Left lobe of liver (tissue), 2 donors: ENCODE data around the gene HOXA2. TPM values are rescaled to one million over a fixed set of nuclear protein-coding genes. Genes with fewer than 3 reads are reported as not detected.
A peak's percentile ranks its signal among the peaks of the same experiment; 100 is the strongest.

Experiments
- ATAC-seq: fragments of 200-7000 bp; cut with Tn5 transposase; one replicate; pipeline ENCODE4 v1.9.1; 2020; ENCODE audit warnings: mild to moderate bottlenecking, moderate library complexity
- DNase-seq: peaks from one replicate; pipeline ENCODE4 v3.0.0-alpha.2; 2020; ENCODE audit warnings: low spot score
- total RNA-seq: library from RNA; stranded (reverse); gene quantifications from one replicate; pipeline ENCODE4 v1.2.1, GENCODE V29; 2021
- donor health status: DM: no; HTN: no; CAD: no; lungs with moderate emphysema.
- donor health status: DM: no; HTN: yes; CAD: no.

Gene HOXA2
- total RNA-seq = 0.15 TPM

GRCh38 chr7:27102581-27103442 is at the start of gene HOXA2:
TSS of gene HOXA2 (minus strand) at chr7:27102683. CDS start at chr7:27102500, 183 bp downstream.
- DNase-seq (no peak), ATAC-seq (peak; percentile 36)

- DNase-seq (peak; percentile 33), ATAC-seq (no peak)
Observed at GRCh38 chr7:27151341-27151930, 49.0 kb upstream of the HOXA2 start.

- peak; percentile 64 for DNase-seq
- peak; percentile 90 for ATAC-seq
Observed at GRCh38 chr7:27150568-27151340, 48.3 kb upstream of the HOXA2 start.

DNA sequence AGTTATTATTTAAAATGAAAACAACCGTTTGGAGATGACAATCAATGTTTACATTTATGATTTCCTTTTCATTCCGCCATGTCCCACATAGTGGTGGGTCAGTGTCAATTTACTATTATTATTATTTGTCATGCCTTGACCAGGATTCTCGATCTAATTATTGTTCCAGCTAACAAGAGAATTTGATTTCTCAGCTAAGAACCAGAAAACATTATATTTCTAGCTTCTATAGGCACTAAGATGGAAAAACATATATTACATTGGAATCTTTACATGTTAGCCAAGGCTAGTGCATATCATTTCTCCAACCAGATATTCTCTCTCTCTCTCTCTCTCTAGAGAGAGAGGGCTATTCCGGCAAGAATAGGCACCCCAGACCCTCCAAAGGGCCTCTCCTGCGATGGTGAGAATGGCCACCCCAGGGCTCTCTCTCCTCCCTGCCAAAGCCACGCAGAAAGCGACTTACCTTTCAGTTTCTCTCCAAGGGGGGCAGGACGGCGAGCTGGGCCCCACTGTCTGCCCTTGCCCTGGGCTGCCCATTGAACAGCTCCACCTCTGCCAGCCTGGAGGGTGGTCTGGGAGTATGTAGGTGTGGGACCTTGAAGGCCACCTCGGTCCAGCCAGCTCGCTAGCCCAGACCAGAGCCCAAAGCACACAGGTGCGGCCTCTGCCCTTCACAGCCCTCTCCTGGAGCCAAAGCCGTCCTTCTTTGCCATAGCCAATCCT is 47.5 kb upstream of the HOXA2 start:
- DNase-seq = no peak

DNA sequence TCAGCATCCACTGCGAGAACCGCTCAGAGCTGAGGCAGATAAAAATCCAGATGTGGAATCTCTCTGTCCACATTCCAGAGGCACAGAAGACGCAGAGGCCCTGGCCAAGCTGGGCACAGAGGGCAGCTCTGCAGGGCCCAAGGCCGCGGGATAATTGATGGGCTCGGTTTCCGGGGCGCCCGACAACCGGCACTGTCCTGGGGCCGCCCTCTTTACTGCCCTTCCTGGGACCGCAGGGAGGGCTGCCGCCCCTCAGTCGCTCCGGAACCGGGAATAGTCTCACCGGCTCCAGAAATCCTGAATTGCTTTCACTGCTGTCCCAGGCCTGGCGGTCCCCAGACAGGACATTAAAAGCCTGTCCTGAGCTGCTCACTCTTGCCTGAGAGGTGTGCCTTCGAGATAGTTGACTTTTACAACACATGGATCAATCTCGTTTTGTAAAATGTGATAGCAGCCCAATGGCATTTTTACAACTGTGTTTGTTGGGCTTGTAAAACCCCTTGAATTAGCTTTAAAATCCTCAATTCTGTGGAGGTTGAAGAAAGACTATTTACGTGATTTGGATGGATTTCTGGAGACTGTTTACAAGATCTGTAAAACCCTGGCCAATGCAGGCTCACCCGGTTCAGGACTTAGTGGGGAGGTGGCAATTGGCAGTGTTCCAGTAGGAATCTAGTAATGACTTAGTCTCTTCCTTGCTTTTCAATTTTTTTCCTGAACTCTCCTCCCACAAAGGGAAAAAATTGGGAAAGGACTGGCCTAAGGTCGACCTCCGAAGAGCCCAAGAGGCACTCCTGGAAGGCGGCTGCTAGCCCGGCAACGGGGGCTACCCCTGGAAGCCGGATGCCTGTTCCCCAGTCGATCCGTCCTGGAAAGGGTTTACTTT is 46.5 kb upstream of the HOXA2 start:
- DNase-seq = peak; percentile 39
- ATAC-seq = no peak

More for the DNA sequence above, 47.5 kb upstream of the HOXA2 start:
- peak; percentile 15 for ATAC-seq

DNA sequence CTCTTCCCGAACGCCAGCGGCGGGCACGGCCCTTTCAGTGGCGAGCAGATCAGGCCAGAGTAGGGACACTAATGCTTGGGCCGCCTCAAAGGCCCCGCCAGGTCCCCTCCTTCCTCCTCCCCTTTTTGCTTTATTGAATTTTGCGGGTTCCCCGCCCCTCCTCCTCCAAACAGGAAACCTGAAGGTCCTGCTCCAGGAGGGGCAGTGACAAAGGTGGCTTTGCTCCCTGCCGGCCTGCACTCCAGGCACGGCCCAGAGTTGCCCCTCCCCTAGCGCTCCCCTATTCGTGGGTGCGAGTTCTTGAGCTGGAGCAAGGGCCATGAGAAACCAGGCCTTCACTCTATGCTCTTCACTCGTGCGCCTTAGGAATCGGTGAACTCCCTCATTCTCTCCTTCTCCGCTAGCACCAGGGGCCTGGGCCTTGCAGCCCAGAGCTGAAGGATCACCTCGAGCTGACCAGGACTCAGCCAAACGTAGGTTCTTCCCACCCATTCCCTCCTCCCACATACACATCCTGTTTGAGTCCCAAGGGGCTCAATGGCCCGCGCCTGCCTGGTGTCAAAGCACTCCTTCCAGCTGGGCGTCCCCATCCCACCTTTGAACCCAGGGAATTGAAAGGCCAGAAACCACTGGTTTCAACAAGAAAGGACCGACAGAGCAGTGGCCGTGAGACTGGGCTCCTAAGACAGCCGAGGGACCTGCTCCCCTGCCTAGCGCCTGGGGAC is 45.7 kb upstream of the HOXA2 start:
- DNase-seq = peak; percentile 33
- no peak for ATAC-seq

DNA sequence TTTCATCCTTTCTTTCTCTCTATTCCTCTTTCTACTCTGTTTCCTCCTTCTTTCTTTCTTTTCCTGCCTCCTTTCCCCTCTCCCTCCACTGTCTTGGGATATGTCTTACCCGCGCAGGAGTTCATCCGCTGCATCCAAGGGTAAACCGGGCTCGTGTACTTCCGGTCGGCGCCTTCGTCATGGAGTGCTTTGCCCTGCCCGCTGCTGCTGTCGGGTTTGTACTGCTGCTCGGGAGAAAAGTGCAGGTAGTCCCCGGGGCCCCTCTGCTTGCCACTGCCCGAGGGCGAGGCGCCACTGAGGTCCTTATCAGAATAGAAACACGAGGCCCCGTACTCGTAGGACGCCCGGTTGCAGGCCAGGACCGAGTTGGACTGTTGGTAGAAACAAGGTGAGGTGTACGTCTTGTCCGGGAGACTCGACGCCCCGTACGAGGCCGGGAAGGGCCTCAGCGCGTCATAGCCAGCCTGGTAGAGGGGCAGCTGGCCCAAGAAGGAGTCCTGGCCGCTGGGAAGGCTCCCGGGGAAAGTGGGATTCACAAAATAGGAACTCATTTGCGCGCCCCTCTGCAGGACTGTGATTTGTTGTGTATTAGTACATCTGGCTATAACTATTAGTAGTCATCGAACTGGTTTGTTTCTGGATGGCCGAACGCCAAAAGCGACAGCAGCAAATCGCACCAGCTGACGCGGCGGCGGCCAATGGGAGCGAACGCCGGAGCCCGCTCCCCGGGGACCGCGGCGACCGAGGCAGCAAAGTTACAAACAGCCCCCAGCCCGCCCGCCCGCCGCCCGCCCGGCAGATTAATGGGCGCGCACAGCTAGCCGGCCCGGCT is 44.9 kb upstream of the HOXA2 start, which contains the start of gene HOXA6:
Gene HOXA6 (minus strand): TSS at position 576 of the 832 bp plus-strand sequence. CDS start 25 bp downstream, at position 551.
- DNase-seq (peak; percentile 43), ATAC-seq (no peak)

DNA sequence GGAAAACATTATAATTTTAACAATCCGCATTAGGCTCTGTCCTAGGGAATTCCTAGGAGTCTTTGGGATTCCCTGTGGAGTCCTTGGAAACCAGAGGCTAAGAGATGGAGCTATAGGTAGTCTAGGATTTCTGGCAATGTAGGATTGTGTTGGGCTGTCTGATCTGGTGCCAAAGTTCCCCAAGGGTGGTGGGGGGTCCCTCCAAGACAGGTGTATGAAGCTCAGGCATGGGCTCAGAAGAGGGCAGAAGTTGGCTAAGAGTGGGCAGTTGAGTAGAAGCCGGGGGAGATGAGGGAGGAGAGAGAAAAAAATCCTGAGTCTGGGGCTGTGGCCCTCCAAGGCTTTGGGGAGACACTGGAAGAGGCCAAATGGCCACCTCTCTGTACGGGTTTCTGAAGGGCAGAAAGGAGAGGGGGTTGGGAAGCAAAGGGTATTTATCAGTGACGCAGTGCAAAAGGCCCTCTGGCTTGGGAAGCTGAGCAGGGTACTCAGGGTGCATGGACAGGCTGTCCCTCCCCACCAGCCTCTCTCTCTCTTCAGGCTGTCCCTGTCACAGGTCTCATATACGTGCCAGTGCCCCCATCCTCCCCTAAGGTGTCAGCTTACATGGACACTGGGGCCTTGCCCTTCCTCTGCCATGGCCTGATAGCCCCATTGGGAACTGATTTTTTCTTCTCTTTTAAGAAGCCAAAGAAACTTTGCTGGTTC is 44.2 kb upstream of the HOXA2 start:
- ATAC-seq (no peak), DNase-seq (peak; percentile 11)

DNA sequence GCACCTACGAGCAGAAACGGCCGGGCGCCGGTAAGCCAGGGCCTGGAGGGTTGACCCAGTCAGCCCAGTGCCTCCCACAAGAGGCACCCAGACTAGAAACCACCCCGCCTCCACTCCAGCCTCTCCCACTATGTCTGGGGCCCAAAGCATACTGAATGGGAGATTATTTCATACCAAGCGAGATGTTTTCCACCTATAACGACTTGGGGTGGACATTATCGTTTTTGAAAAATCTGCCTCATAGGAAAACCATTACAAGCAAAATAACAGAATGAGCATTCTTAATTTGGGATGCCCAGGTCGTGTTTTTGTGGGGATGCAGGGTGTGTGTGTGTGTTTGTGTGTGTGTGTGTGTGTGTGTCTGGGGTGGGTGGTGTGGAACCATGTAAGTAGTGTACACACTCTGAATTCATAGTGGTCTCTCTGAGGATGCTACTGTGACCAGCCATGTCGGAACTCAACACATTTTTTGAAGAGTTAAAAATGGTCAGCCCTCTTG is 43.5 kb upstream of the HOXA2 start:
- DNase-seq (no peak), ATAC-seq (no peak)

DNA sequence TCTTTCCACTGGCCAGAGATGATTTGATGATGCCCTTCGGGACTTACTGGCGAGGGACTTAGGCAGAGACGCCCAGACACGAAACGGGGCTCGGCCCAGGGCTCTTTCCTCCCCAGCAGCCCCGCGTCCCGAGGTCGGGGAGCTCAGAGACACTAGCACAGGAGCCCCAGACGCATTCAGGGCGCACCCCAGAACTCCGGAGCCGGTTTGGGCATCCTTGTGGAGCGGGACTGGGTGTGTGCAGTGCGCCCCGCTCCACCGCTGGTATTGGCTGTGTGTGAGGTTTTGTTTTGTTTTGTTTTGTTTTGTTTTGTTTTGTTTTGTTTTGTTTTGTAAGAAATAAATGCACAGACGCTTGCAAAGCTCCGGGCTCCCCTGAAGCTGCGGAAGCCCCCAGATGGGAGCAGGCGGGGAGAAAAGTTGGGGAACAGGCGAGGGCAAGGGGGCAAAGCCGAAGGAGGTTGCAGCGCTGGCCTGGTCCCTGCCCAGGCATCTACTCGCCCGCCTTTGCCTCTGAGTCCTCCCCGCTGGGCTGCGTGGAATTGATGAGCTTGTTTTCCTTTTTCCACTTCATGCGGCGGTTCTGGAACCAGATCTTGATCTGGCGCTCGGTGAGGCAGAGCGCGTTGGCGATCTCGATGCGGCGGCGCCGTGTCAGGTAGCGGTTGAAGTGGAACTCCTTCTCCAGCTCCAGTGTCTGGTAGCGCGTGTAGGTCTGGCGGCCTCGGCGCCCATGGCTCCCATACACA is 42.9 kb upstream of the HOXA2 start:
- DNase-seq (peak; percentile 32), ATAC-seq (no peak)

- ATAC-seq (no peak), DNase-seq (peak; percentile 38)
Observed at GRCh38 chr7:27144781-27145164, 42.3 kb upstream of the HOXA2 start.

DNA sequence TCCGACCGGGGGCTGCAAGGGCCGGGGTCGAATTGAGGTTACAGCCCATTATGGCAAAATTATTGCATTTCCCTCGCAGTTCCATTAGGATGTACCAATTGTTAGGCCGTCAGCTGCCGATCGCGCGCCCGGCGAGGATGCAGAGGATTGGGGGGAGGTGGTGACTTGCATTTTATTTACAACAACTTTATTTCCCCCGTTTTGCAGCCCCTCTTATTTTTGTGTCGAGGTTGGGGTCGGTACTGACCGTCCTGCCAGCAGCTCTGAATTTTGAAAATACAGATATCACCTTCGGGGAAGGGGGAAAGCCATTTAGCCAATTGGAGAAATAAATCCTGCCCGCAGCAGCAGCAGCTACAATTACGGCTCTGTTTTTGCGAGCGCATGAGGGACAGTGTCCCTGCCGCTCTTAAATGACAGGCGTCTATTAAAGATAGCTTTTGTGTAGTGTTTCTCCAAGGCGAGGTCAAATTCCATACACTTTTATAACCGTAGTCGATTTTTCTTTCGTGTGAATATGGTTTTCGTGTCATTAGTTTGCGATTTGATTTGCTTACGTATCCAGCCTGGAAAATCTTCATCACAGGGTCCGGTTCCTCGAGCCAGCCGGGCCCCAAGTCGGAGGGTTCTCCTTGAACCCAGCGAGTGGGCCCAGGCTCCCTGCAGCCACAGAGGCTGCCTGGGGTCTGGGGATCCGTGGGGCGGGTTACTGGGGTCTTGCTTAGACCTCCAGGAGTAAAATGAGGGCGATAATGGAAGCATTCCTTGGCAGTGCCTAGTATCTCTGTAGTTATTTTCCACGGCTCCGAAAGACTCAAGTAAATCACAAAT is 41.7 kb upstream of the HOXA2 start:
- ATAC-seq = no peak
- DNase-seq = peak; percentile 6

DNA sequence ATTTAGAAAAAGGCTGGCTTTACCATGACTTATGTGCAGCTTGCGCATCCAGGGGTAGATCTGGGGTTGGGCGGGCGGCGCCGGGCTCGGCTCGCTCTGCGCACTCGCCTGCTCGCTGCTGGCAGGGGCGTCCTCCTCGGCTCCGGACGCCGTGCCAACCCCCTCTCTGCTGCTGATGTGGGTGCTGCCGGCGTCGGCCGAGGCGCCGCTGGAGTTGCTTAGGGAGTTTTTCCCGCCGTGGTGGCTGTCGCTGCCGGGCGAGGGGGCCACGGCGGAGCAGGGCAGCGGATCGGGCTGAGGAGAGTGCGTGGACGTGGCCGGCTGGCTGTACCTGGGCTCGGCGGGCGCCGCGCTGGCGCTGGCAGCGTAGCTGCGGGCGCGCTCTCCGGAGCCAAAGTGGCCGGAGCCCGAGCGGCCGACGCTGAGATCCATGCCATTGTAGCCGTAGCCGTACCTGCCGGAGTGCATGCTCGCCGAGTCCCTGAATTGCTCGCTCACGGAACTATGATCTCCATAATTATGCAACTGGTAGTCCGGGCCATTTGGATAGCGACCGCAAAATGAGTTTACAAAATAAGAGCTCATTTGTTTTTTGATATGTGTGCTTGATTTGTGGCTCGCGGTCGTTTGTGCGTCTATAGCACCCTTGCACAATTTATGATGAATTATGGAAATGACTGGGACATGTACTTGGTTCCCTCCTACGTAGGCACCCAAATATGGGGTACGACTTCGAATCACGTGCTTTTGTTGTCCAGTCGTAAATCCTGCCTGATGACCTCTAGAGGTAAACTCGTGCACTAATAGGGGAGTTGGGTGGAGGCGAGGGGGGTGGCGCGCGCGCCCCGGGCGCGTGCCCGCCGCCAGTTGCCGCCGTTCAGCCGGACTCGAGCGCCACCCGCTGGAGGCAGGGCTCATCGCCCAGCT is 40.8 kb upstream of the HOXA2 start, which contains the start of gene HOXA5:
Gene HOXA5 (minus strand): TSS at position 659 of the 927 bp plus-strand sequence. CDS start 74 bp downstream, at position 585.
- DNase-seq = peak; percentile 47
- peak; percentile 67 for ATAC-seq

DNA sequence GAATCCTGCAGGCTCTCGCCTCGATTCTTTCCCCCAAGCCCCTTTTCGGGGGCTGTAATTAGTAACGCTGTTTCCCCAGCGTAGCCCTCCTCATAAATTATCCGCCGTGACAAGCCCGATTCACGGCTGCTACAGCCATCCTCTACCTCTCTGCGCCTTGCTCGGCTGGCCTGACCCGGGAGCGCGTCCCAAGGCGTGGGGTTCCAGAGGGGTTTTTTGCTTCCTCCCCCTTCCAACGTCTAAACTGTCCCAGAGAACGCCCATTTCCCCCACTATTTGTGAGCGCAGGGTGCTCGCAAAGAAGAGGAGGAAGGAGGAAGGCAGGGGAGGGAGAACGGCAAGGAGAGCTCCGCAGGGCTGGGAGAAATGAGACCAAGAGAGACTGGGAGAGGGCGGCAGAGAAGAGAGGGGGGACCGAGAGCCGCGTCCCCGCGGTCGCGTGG is 40.1 kb upstream of the HOXA2 start:
- DNase-seq (peak; percentile 40), ATAC-seq (no peak)
